Endothelial cell of umbilical vein (primary cell): ENCODE measurements around the gene HECA. TPM values are rescaled to one million over a fixed set of nuclear protein-coding genes. Genes with fewer than 3 reads are reported as not detected.

ENCODE experiments used
- BruUV-seq: library from RNA; stranded (reverse); fragments of 400-500 nt; replicated peaks from 2 replicates; lab custom pipeline; 2021; lab: Mats Ljungman, UMichigan
- CTCF ChIA-PET: fragments of 300-600, 350-600 bp; sonication (Branson Sonifier 250); formaldehyde crosslinking; loops from one replicate; lab custom pipeline; 2021; ENCODE audit warnings: antibody characterized with exemption, inconsistent platforms; lab: Charles Lee
- POLR2A ChIA-PET: fragments of 300-600, 350-600 bp; sonication (Branson Sonifier 250); formaldehyde crosslinking; loops from one replicate; lab custom pipeline; 2021; ENCODE audit warnings: antibody characterized with exemption, inconsistent platforms; lab: Charles Lee
- DNase-seq: peaks from one replicate; pipeline ENCODE4 v3.0.0-alpha.2; 2011; ENCODE audit warnings: low read depth, low spot score
- FAIRE-seq: peaks from 2 replicates; lab custom pipeline; 2011; peaks lifted over from hg19 to GRCh38; lab: Jason Lieb, UNC
- H2AFZ ChIP-seq: 2 replicates; pipeline ENCODE4 v1.6.0; 2012; ENCODE audit warnings: low read depth, low read length, control low read depth, inconsistent platforms
- H3K27ac ChIP-seq: 2 replicates; pipeline ENCODE4 v1.5.1; 2011; ENCODE audit warnings: low read depth, mild to moderate bottlenecking, control low read depth, low read length, moderate library complexity; ENCODE audit not compliant: insufficient read depth
- H3K27me3 ChIP-seq, 2 experiments: 2 replicates each; pipeline versions ENCODE4 v1.6.0 to v1.6.1; 2011; ENCODE audit warnings: low read length in 2 of 2, mixed read lengths in 1 of 2; ENCODE audit not compliant: control insufficient read depth in 2 of 2, insufficient read depth in 2 of 2
- H3K36me3 ChIP-seq, 2 experiments: 2 replicates in 1 of 2; 3 replicates in 1 of 2; pipeline ENCODE4 v1.5.1; 2011; ENCODE audit warnings: low read length in 2 of 2, mild to moderate bottlenecking in 1 of 2, moderate library complexity in 1 of 2; ENCODE audit not compliant: control insufficient read depth in 2 of 2, insufficient read depth in 2 of 2; ENCODE audit errors: extremely low read depth in 1 of 2
- H3K4me1 ChIP-seq: 3 replicates; pipeline ENCODE4 v1.5.1; 2011; ENCODE audit warnings: mild to moderate bottlenecking, low read length; ENCODE audit not compliant: control insufficient read depth, insufficient read depth; ENCODE audit errors: extremely low read depth
- H3K4me2 ChIP-seq: 2 replicates; pipeline ENCODE4 v1.6.1; 2011; ENCODE audit warnings: low read length, control low read depth, mixed read lengths; ENCODE audit not compliant: insufficient read depth
- H3K4me3 ChIP-seq, 3 experiments: fragments of 200-600 bp in 1 of 3; sonication (generic), shearing (Covaris generic) in 1 of 3; replicated peaks in 1 of 3; 2 replicates each; pipeline ENCODE4 v1.5.1; 2011 to 2016; ENCODE audit warnings: control low read depth in 3 of 3, low read length in 3 of 3, mild to moderate bottlenecking in 2 of 3, inconsistent platforms in 1 of 3, low read depth in 1 of 3, moderate library complexity in 1 of 3; ENCODE audit not compliant: insufficient read depth in 1 of 3
- H3K79me2 ChIP-seq: 2 replicates; pipeline ENCODE4 v1.6.0; 2012; ENCODE audit warnings: low read length, inconsistent platforms; ENCODE audit not compliant: control insufficient read depth, insufficient read depth
- H3K9ac ChIP-seq: replicated peaks from 2 replicates; pipeline ENCODE3; 2011; ENCODE audit warnings: low read length, control low read depth; ENCODE audit not compliant: insufficient read depth; ENCODE audit errors: extremely low read depth
- H3K9me1 ChIP-seq: replicated peaks from 3 replicates; pipeline ENCODE4 v1.6.0; 2011; ENCODE audit warnings: mild to moderate bottlenecking, low read length; ENCODE audit not compliant: control insufficient read depth, insufficient read depth; ENCODE audit errors: extremely low read depth
- H3K9me3 ChIP-seq: replicated peaks from 2 replicates; pipeline ENCODE4 v1.5.1; 2012; ENCODE audit warnings: low read length, inconsistent platforms; ENCODE audit not compliant: control insufficient read depth, insufficient read depth
- H4K20me1 ChIP-seq: replicated peaks from 2 replicates; pipeline ENCODE3; 2011; ENCODE audit warnings: mild to moderate bottlenecking, low read length; ENCODE audit not compliant: control insufficient read depth, insufficient read depth; ENCODE audit errors: extremely low read depth
- EZH2 ChIP-seq: IDR thresholded peaks from 2 replicates; pipeline ENCODE4 v1.6.1; 2012; ENCODE audit warnings: borderline replicate concordance, low read depth, mild to moderate bottlenecking, moderate library complexity, low read length, inconsistent platforms; ENCODE audit not compliant: severe bottlenecking
- FOS ChIP-seq: IDR thresholded peaks from 2 replicates; pipeline ENCODE4 v1.6.1; 2011; ENCODE audit warnings: mild to moderate bottlenecking, low read length, moderate library complexity, borderline replicate concordance; ENCODE audit not compliant: insufficient read depth
- JUN ChIP-seq: IDR thresholded peaks from 2 replicates; pipeline ENCODE4 v1.6.1; 2011; ENCODE audit warnings: borderline replicate concordance, low read depth; ENCODE audit not compliant: insufficient read length, insufficient read depth
- MYC ChIP-seq: IDR thresholded peaks from one replicate; pipeline ENCODE4 v1.6.1; 2011; ENCODE audit warnings: mild to moderate bottlenecking, low read depth, low read length
- POLR2A ChIP-seq: IDR thresholded peaks from 2 replicates; pipeline ENCODE4 v1.6.1; 2012; ENCODE audit warnings: low read depth, mild to moderate bottlenecking, control low read depth, low read length
- POLR2AphosphoS5 ChIP-seq: IDR thresholded peaks from 2 replicates; pipeline ENCODE4 v1.6.1; 2012; ENCODE audit warnings: low read depth, mild to moderate bottlenecking, control low read depth, low read length, moderate library complexity; ENCODE audit not compliant: insufficient read depth
- dilution Hi-C: fragments of 300-500 bp; cut with MboI; formaldehyde crosslinking; loops from one replicate; pipeline ENCODE4 v1.15.0; 2019; ENCODE audit warnings: low sequenced_read_pairs; ENCODE audit not compliant: extremely low pct_ligation_motif_present
- intact Hi-C: fragments of 100-400 bp; cut with micrococcal nuclease; formaldehyde crosslinking; loops from one replicate; pipeline ENCODE4 v1.10.0; 2022
- polyA plus RNA-seq, 4 experiments: library from polyadenylated mRNA; depleted of rRNA in 3 of 4; stranded (reverse) in 3 of 4; unstranded in 1 of 4; fragments of >200 nt; gene quantifications; 2 replicates each; pipeline versions ENCODE4 v1.2.1 to v1.2.3, GENCODE V29; 2011 to 2012; ENCODE audit warnings: missing spikeins in 1 of 4
- total RNA-seq: library from RNA; stranded (reverse); gene quantifications from 2 replicates; pipeline ENCODE4 v1.2.3, GENCODE V29; 2021
- TF ChIP-seq, protein P1 (sequence below), 2 donors: IDR thresholded peaks; 1 replicate in 1 of 2; 2 replicates in 1 of 2; pipeline ENCODE4 v1.5.1; 2011; ENCODE audit warnings: low read length in 2 of 2, mild to moderate bottlenecking in 2 of 2, moderate library complexity in 2 of 2, control low read depth in 1 of 2, inconsistent platforms in 1 of 2, low read depth in 1 of 2; ENCODE audit not compliant: insufficient read depth in 1 of 2; ENCODE audit errors: extremely low read depth in 1 of 2
- TF ChIP-seq, protein P2 (sequence below): IDR thresholded peaks from 2 replicates; pipeline ENCODE4 v1.6.1; 2011; ENCODE audit not compliant: insufficient read depth, insufficient read length

The HECA gene
- total and polyA plus RNA-seq, 2 donors (not counting 3 experiments of a cell fraction or from before 2014, with no cell fraction given): 5.8 to 16.7 TPM

DNA sequence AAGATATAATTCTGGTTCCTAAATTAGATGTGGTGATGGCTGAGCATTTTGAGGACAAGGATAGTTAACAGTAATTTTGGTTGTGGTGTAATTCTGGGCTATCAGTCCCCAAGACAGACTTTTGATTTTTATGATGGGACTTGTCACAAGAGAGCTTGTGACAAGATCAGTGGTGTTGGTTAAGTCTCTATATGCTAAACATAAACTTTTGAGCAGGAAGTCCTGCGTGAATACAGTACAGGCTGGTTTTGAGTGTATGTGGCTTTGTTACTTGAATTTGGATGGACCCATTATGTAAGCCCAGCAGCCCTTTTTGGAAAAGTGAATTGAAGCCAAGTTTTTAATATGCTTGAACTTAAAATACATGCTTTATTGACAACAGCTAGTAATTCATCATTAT lies 38.9 kb downstream of the HECA start:
- no peaks in the 10 kb centered on the region for H3K9me1 ChIP-seq
- FAIRE-seq (no peak), DNase-seq (no peak)
- no peaks in the 10 kb centered on the region for H3K27me3 ChIP-seq
- H3K36me3 ChIP-seq: peaks cover 0 to 6% of the 10 kb centered on the region in 2 experiments
- CTCF ChIA-PET: no interaction called here
- no peak overlapping the region for H3K4me2 ChIP-seq
- dilution Hi-C loops: no loop called here
- no TSS peak for BruUV-seq
- H3K9me3 ChIP-seq: no peaks in the 10 kb centered on the region
- no peak overlapping the region for H3K4me3 ChIP-seq
- no peak overlapping the region for H3K9ac ChIP-seq
- intact Hi-C loops: no loop called here
- H3K4me1 ChIP-seq: no peaks in the 10 kb centered on the region
- POLR2A ChIA-PET: no interaction called here
- TF ChIP-seq, protein P1, sequence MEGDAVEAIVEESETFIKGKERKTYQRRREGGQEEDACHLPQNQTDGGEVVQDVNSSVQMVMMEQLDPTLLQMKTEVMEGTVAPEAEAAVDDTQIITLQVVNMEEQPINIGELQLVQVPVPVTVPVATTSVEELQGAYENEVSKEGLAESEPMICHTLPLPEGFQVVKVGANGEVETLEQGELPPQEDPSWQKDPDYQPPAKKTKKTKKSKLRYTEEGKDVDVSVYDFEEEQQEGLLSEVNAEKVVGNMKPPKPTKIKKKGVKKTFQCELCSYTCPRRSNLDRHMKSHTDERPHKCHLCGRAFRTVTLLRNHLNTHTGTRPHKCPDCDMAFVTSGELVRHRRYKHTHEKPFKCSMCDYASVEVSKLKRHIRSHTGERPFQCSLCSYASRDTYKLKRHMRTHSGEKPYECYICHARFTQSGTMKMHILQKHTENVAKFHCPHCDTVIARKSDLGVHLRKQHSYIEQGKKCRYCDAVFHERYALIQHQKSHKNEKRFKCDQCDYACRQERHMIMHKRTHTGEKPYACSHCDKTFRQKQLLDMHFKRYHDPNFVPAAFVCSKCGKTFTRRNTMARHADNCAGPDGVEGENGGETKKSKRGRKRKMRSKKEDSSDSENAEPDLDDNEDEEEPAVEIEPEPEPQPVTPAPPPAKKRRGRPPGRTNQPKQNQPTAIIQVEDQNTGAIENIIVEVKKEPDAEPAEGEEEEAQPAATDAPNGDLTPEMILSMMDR (IDR thresholded peaks at IDR 0.05; ENCODE audit: extremely low read depth in 1 of 2, insufficient read depth in 1 of 2, low read depth in 1 of 2, low read length in 2 of 2): no peak
- TF ChIP-seq, protein P2, sequence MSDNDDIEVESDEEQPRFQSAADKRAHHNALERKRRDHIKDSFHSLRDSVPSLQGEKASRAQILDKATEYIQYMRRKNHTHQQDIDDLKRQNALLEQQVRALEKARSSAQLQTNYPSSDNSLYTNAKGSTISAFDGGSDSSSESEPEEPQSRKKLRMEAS: no peak
- TF ChIP-seq POLR2AphosphoS5: no peak
- no peak for TF ChIP-seq EZH2
- TF ChIP-seq POLR2A: no peak
- no peak for TF ChIP-seq MYC
- no peak for TF ChIP-seq FOS
- no peak for TF ChIP-seq JUN
- no peak overlapping the region for H2AFZ ChIP-seq
- no peak overlapping the region for H3K27ac ChIP-seq
- H4K20me1 ChIP-seq: no peaks in the 10 kb centered on the region
- peaks cover 3% of the 10 kb centered on the region for H3K79me2 ChIP-seq
